Measurements from ENCODE around the gene METTL15. TPM values are rescaled to one million over a fixed set of nuclear protein-coding genes. Genes with fewer than 3 reads are reported as not detected.

The METTL15 gene
- total RNA-seq, 1 experiment from 2014 or later: 9.1 TPM

DNA sequence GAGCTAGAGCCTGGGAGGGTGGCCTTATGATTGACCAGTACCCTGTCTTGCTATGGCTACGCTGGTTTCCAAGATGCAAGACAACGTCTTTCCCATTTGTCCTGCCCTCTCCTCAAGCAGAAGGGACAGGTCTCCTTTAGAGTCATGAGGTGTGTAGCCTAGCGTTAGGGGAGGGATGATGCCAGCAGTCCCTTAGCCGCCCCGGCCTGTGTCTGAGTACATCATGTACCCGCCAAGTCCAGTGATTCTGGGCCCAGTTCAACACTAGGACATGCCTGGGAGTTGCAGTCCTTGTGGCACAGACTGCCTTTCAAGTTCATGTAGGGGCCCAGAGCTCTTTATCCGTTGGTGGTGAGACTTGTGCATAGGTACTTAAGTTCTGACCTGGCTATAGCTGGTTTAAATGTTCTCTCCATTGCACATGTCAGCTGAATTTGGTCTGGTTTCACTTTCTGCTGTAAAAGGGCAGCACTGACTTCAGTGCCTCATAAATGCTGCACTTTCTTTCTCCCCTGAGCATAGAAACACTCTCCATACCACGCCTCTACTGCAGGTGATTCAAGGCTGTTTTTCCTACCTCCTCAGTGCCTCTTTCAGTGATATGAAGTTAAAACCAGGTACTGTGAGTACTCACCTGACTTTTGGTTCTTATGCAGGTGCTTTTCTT is 151.1 kb downstream of the METTL15 start:
- Histone ChIP-seq H3K27ac (ENCODE audit: insufficient read length, low read depth, low read length) (no peak overlapping the region), H3K4me2 (ENCODE audit: insufficient read depth, insufficient read length, low read length) (no peak overlapping the region), H4K5ac (ENCODE audit: insufficient read length, low read depth, low read length) (no peak overlapping the region), H2BK12ac (ENCODE audit: insufficient read length, low read depth, low read length) (no peak overlapping the region), H2BK15ac (ENCODE audit: low read depth, low read length) (no peak overlapping the region), H3K56ac (ENCODE audit: insufficient read length, low read depth, low read length) (no peak overlapping the region), H3K14ac (ENCODE audit: insufficient read depth, low read length) (no peak overlapping the region; the same call in 1 of the 2 replicates), H4K20me1 (ENCODE audit: control insufficient read depth, insufficient read depth, insufficient read length) (no peaks in the 10 kb centered on the region), H3K79me1 (ENCODE audit: insufficient read depth, low read depth, low read length, poor library complexity, severe bottlenecking) (no peaks in the 10 kb centered on the region), H3K9me3 (ENCODE audit: control insufficient read depth, low read depth, low read length) (no peaks in the 10 kb centered on the region), H3K23ac (ENCODE audit: insufficient read length, low read depth, low read length) (no peak overlapping the region), H4K91ac (ENCODE audit: insufficient read length, low read depth, low read length) (no peak overlapping the region), H2AK5ac (ENCODE audit: insufficient read length, low read length) (no peak overlapping the region), H3K79me2 (ENCODE audit: insufficient read depth, low read length) (no peaks in the 10 kb centered on the region), H3K27me3 (ENCODE audit: insufficient read depth, low read length) (no peaks in the 10 kb centered on the region), H2AFZ (ENCODE audit: low read length) (no peak overlapping the region), H3K4ac (ENCODE audit: low read depth, low read length) (no peak overlapping the region), H3K23me2 (ENCODE audit: insufficient read length, low read depth, low read length, poor library complexity, severe bottlenecking) (no peaks in the 10 kb centered on the region), H3T11ph (ENCODE audit: low read length) (no peak overlapping the region), H3K9ac (ENCODE audit: extremely low read depth, insufficient read length, low read length) (no peak overlapping the region), H4K8ac (replicated peaks; ENCODE audit: insufficient read length, low read depth, low read length) (no peak overlapping the region), H2BK5ac (ENCODE audit: insufficient read length, low read length) (no peak overlapping the region), H2BK120ac (ENCODE audit: low read depth, low read length, poor library complexity, severe bottlenecking) (no peak overlapping the region), H2BK20ac (ENCODE audit: low read depth, low read length, poor library complexity, severe bottlenecking) (no peak overlapping the region), H3K18ac (ENCODE audit: insufficient read length, low read depth, low read length) (no peak overlapping the region), H3K4me1 (ENCODE audit: insufficient read depth, low read length) (no peaks in the 10 kb centered on the region)
- H3K27me3 Mint-ChIP-seq (ENCODE audit: low read depth): no peaks in the 10 kb centered on the region
- DNase-seq: no peak
- H3K27ac Mint-ChIP-seq: no peak overlapping the region; a peak in 1 of 7 replicates
- TF ChIP-seq, protein P1, sequence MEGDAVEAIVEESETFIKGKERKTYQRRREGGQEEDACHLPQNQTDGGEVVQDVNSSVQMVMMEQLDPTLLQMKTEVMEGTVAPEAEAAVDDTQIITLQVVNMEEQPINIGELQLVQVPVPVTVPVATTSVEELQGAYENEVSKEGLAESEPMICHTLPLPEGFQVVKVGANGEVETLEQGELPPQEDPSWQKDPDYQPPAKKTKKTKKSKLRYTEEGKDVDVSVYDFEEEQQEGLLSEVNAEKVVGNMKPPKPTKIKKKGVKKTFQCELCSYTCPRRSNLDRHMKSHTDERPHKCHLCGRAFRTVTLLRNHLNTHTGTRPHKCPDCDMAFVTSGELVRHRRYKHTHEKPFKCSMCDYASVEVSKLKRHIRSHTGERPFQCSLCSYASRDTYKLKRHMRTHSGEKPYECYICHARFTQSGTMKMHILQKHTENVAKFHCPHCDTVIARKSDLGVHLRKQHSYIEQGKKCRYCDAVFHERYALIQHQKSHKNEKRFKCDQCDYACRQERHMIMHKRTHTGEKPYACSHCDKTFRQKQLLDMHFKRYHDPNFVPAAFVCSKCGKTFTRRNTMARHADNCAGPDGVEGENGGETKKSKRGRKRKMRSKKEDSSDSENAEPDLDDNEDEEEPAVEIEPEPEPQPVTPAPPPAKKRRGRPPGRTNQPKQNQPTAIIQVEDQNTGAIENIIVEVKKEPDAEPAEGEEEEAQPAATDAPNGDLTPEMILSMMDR (conservative IDR thresholded peaks at IDR 0.05): no peak
- no peaks in the 10 kb centered on the region for H3K4me1 Mint-ChIP-seq
- WGBS (ENCODE audit: extremely low coverage, insufficient read length, low lambda C conversion rate): no CpG with 5 or more reads among the region's 8 CpGs
- H3K4me3 Mint-ChIP-seq: no peak overlapping the region
- peaks cover 11 to 14% of the 10 kb centered on the region in 2 experiments; a peak in 4 of 5 replicates for H3K9me3 Mint-ChIP-seq
- H3K36me3 Mint-ChIP-seq (ENCODE audit: insufficient read depth in 1 of 3, low read depth in 3 of 3): peaks cover 2 to 11% (median 6%) of the 10 kb centered on the region in 3 experiments
